KMS-11 (cell line): ENCODE results near the gene WDR90.

Source experiments
- H2AFZ ChIP-seq: fragments of 200-600 bp; sonication (generic); 2 replicates; pipeline ENCODE4 v1.6.1; 2016; ENCODE audit warnings: antibody characterized with exemption, mixed run types, low read depth
- H3K27ac ChIP-seq: fragments of 200-600 bp; sonication (generic); 2 replicates; pipeline ENCODE4 v1.6.1; 2016; ENCODE audit warnings: mild to moderate bottlenecking, mixed run types
- H3K27me3 ChIP-seq: fragments of 200-600 bp; sonication (generic); 2 replicates; pipeline ENCODE4 v1.6.1; 2017; ENCODE audit warnings: mild to moderate bottlenecking, low read depth, mixed run types, moderate library complexity; ENCODE audit not compliant: insufficient read depth
- H3K36me3 ChIP-seq: fragments of 200-600 bp; sonication (generic); 2 replicates; pipeline ENCODE4 v1.6.1; 2017; ENCODE audit warnings: mild to moderate bottlenecking, mixed run types; ENCODE audit not compliant: insufficient read depth
- H3K4me1 ChIP-seq: fragments of 200-600 bp; sonication (generic); 2 replicates; pipeline ENCODE4 v1.6.1; 2016; ENCODE audit warnings: mild to moderate bottlenecking, low read depth, mixed run types; ENCODE audit not compliant: poor library complexity, severe bottlenecking
- H3K4me2 ChIP-seq: fragments of 200-600 bp; sonication (generic); 2 replicates; pipeline ENCODE4 v1.7.0; 2016; ENCODE audit warnings: mild to moderate bottlenecking, mixed run types
- H3K4me3 ChIP-seq: fragments of 200-600 bp; sonication (generic); IDR thresholded peaks from 2 replicates; pipeline ENCODE4 v1.6.1; 2017; ENCODE audit warnings: low read depth, low read length, mixed read lengths; ENCODE audit not compliant: insufficient read depth
- H3K79me2 ChIP-seq: fragments of 200-600 bp; sonication (generic); 2 replicates; pipeline ENCODE4 v1.6.1; 2016; ENCODE audit warnings: low read depth, mixed run types; ENCODE audit not compliant: insufficient read depth
- H3K9ac ChIP-seq: fragments of 200-600 bp; sonication (generic); 2 replicates; pipeline ENCODE4 v1.6.1; 2016; ENCODE audit warnings: mild to moderate bottlenecking, mixed run types
- H4K20me1 ChIP-seq: fragments of 200-600 bp; sonication (generic); 2 replicates; pipeline ENCODE4 v1.6.1; 2016; ENCODE audit warnings: mild to moderate bottlenecking, mixed run types; ENCODE audit not compliant: insufficient read depth
- CTCF ChIP-seq: fragments of 200-600 bp; sonication (generic); conservative IDR thresholded peaks from 2 replicates; pipeline ENCODE4 v1.6.1; 2017; ENCODE audit warnings: low read depth, mild to moderate bottlenecking, antibody characterized with exemption, low read length, moderate library complexity, mixed read lengths

The WDR90 gene

GRCh38 chr16:648781-649589 is at the start of gene WDR90:
TSS of gene WDR90 (plus strand) at chr16:649365. CDS start at chr16:649417, 52 bp downstream.
- no peaks in the 10 kb centered on the region for H4K20me1 ChIP-seq
- H3K36me3 ChIP-seq, result no peaks in the 10 kb centered on the region
- peaks cover 25% of the 10 kb centered on the region; the same call in 1 of the 2 replicates for H3K79me2 ChIP-seq
- H3K4me2 ChIP-seq, result peak within 1 kb of the TSS; percentile 88
- peak within 1 kb of the TSS; percentile 87 for H3K9ac ChIP-seq
- no peak within 1 kb of the TSS for H3K4me3 ChIP-seq
- H3K4me1 ChIP-seq, result peaks cover 8% of the 10 kb centered on the region
- no peaks in the 10 kb centered on the region for H3K27me3 ChIP-seq
- peak within 1 kb of the TSS; percentile 50 for H2AFZ ChIP-seq
- H3K27ac ChIP-seq, result peak within 1 kb of the TSS; percentile 84
- TF ChIP-seq CTCF, result no peak

- no peak overlapping the region for H3K9ac ChIP-seq
These were observed 48.4 kb upstream of the WDR90 start for GRCh38 chr16:600781-601180.

GRCh38 chr16:603933-604332 is 45.2 kb upstream of the WDR90 start:
- no peaks in the 10 kb centered on the region for H3K27me3 ChIP-seq
- no peak overlapping the region for H3K27ac ChIP-seq
- TF ChIP-seq CTCF, result no peak
- no peak overlapping the region for H3K4me3 ChIP-seq
- no peak overlapping the region for H3K9ac ChIP-seq
- no peak overlapping the region for H3K4me2 ChIP-seq
- H3K4me1 ChIP-seq, result no peaks in the 10 kb centered on the region
- H4K20me1 ChIP-seq, result no peaks in the 10 kb centered on the region
- no peaks in the 10 kb centered on the region for H3K36me3 ChIP-seq
- no peak overlapping the region for H2AFZ ChIP-seq
- peaks cover 14% of the 10 kb centered on the region; the same call in 1 of the 2 replicates for H3K79me2 ChIP-seq

More at GRCh38 chr16:600781-601180, 48.4 kb upstream of the WDR90 start:
- Histone ChIP-seq H3K4me2 (no peak overlapping the region), H3K36me3 (no peaks in the 10 kb centered on the region), H4K20me1 (no peaks in the 10 kb centered on the region), H3K79me2 (peaks cover 14% of the 10 kb centered on the region; the same call in 1 of the 2 replicates), H3K4me1 (no peaks in the 10 kb centered on the region), H3K27me3 (no peaks in the 10 kb centered on the region), H3K27ac (no peak overlapping the region), H2AFZ (no peak overlapping the region), H3K4me3 (no peak overlapping the region)
- TF ChIP-seq CTCF, result no peak

GRCh38 chr16:606656-607307 is 42.4 kb upstream of the WDR90 start:
- Histone ChIP-seq H3K27ac (no peak overlapping the region), H4K20me1 (no peaks in the 10 kb centered on the region)

More at GRCh38 chr16:606656-607307, 42.4 kb upstream of the WDR90 start:
- Histone ChIP-seq H3K9ac (no peak overlapping the region), H3K27me3 (no peaks in the 10 kb centered on the region), H2AFZ (no peak overlapping the region), H3K4me1 (no peaks in the 10 kb centered on the region), H3K4me3 (no peak overlapping the region), H3K79me2 (peaks cover 9% of the 10 kb centered on the region; the same call in 1 of the 2 replicates), H3K4me2 (no peak overlapping the region), H3K36me3 (no peaks in the 10 kb centered on the region)
- TF ChIP-seq CTCF, result no peak
